Endodermal cell (in vitro differentiated cells): ENCODE results near the gene SNRPF. TPM values are rescaled to one million over a fixed set of nuclear protein-coding genes. Genes with fewer than 3 reads are reported as not detected.

Experiments
- DNase-seq: peaks from one replicate; pipeline ENCODE4 v3.0.0-alpha.2; 2017
- H3K27ac ChIP-seq: 2 replicates; pipeline ENCODE4 v1.5.1; 2013; ENCODE audit warnings: mild to moderate bottlenecking, low read depth, low read length, moderate library complexity
- H3K27me3 ChIP-seq: 2 replicates; pipeline ENCODE4 v1.6.1; 2013; ENCODE audit warnings: mild to moderate bottlenecking, low read length, moderate library complexity; ENCODE audit not compliant: insufficient read depth, control insufficient read depth, poor library complexity, severe bottlenecking
- H3K36me3 ChIP-seq: 2 replicates; pipeline ENCODE4 v1.7.0; 2013; ENCODE audit warnings: mild to moderate bottlenecking, low read length, moderate library complexity; ENCODE audit not compliant: control insufficient read depth, insufficient read depth
- H3K4me1 ChIP-seq: one replicate; pipeline ENCODE4 v1.7.0; 2013; ENCODE audit warnings: low read length; ENCODE audit not compliant: control insufficient read depth, insufficient read depth
- H3K4me3 ChIP-seq: 2 replicates; pipeline ENCODE4 v1.5.1; 2013; ENCODE audit warnings: mild to moderate bottlenecking, low read length, moderate library complexity
- H3K9ac ChIP-seq: 2 replicates; pipeline ENCODE4 v1.6.1; 2013; ENCODE audit warnings: mild to moderate bottlenecking, low read length, moderate library complexity; ENCODE audit not compliant: poor library complexity, severe bottlenecking; ENCODE audit errors: extremely low read depth
- H3K9me3 ChIP-seq: 2 replicates; pipeline ENCODE4 v1.6.1; 2013; ENCODE audit warnings: mild to moderate bottlenecking, low read length, moderate library complexity; ENCODE audit not compliant: control insufficient read depth
- H3K27ac Mint-ChIP-seq: 2 replicates; pipeline ENCODE4 v1.8.0; 2020; ENCODE audit warnings: mixed read lengths
- H3K27me3 Mint-ChIP-seq: 2 replicates; pipeline ENCODE4 v1.8.0; 2021; ENCODE audit warnings: mild to moderate bottlenecking, mixed read lengths; ENCODE audit not compliant: insufficient read depth
- H3K36me3 Mint-ChIP-seq: 2 replicates; pipeline ENCODE4 v1.8.0; 2020; ENCODE audit warnings: low read depth, mixed read lengths
- H3K4me1 Mint-ChIP-seq: 2 replicates; pipeline ENCODE4 v1.8.0; 2020; ENCODE audit warnings: mixed read lengths
- H3K4me3 Mint-ChIP-seq: 2 replicates; pipeline ENCODE4 v1.8.0; 2020; ENCODE audit warnings: mild to moderate bottlenecking, moderate library complexity, mixed read lengths
- H3K9me3 Mint-ChIP-seq: 2 replicates; pipeline ENCODE4 v1.8.0; 2020; ENCODE audit warnings: mild to moderate bottlenecking, mixed read lengths
- WGBS, 2 experiments: methylation state at CpG; one replicate each; pipeline versions ENCODE4 v1.1.5 to v1.1.7; 2013; ENCODE audit warnings: missing lambda C conversion rate in 2 of 2, mixed read lengths in 1 of 2; ENCODE audit not compliant: insufficient coverage in 1 of 2, insufficient read length in 1 of 2; 5-methylcytosine and 5-hydroxymethylcytosine counted together
- total RNA-seq, 2 donors: library from RNA; stranded (reverse); fragmentation: NEBNext Ultra II Directional in 1 of 2; extraction: Animal tissue kit (Norgen Biotek cat#: 25700) in 1 of 2; gene quantifications; 2 replicates in 1 of 2; 3 replicates in 1 of 2; pipeline ENCODE4 v1.2.1, GENCODE V29; 2021
- TF ChIP-seq, protein P1 (sequence below): fragments of 200-600 bp; sonication (generic); conservative IDR thresholded peaks from 2 replicates; pipeline ENCODE4 v1.5.0; 2021; ENCODE audit warnings: antibody characterized with exemption, mild to moderate bottlenecking

The SNRPF gene
- total RNA-seq, 2 donors from 2014 or later = 59.6 to 66.5 TPM

DNA sequence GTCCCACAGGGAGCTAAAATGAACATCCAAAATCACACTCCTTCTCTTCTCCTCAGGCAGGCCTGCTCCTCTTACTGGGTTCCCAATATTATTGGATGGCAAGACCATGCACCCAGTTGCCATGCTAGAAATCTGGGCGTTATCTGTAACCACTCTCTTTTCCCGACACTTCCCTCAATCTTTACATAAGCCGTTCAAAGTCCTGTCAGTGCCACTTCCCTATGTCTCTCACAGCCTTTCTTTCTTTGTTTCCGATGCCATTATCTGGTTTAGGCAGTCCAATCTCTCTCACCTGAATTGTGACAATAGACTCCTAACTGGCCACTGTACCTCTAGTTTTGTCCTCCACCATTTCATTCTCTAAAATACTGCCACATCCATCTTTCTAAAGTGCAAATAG is 24.1 kb downstream of the SNRPF start:
- Mint-ChIP-seq H3K36me3 (no peaks in the 10 kb centered on the region), H3K4me3 (no peak overlapping the region), H3K9me3 (peaks cover 1% of the 10 kb centered on the region), H3K27me3 (no peaks in the 10 kb centered on the region), H3K27ac (no peak overlapping the region), H3K4me1 (no peaks in the 10 kb centered on the region)
- no peak for DNase-seq
- WGBS, 2 experiments = 90 to 98% methylated on average over 4 of the region's 4 CpGs
- Histone ChIP-seq H3K36me3 (no peaks in the 10 kb centered on the region), H3K4me3 (no peak overlapping the region), H3K9ac (no peak overlapping the region), H3K27me3 (no peaks in the 10 kb centered on the region), H3K27ac (no peak overlapping the region), H3K9me3 (peaks cover 20% of the 10 kb centered on the region), H3K4me1 (no peaks in the 10 kb centered on the region)
- TF ChIP-seq, protein P1, sequence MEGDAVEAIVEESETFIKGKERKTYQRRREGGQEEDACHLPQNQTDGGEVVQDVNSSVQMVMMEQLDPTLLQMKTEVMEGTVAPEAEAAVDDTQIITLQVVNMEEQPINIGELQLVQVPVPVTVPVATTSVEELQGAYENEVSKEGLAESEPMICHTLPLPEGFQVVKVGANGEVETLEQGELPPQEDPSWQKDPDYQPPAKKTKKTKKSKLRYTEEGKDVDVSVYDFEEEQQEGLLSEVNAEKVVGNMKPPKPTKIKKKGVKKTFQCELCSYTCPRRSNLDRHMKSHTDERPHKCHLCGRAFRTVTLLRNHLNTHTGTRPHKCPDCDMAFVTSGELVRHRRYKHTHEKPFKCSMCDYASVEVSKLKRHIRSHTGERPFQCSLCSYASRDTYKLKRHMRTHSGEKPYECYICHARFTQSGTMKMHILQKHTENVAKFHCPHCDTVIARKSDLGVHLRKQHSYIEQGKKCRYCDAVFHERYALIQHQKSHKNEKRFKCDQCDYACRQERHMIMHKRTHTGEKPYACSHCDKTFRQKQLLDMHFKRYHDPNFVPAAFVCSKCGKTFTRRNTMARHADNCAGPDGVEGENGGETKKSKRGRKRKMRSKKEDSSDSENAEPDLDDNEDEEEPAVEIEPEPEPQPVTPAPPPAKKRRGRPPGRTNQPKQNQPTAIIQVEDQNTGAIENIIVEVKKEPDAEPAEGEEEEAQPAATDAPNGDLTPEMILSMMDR = no peak

DNA sequence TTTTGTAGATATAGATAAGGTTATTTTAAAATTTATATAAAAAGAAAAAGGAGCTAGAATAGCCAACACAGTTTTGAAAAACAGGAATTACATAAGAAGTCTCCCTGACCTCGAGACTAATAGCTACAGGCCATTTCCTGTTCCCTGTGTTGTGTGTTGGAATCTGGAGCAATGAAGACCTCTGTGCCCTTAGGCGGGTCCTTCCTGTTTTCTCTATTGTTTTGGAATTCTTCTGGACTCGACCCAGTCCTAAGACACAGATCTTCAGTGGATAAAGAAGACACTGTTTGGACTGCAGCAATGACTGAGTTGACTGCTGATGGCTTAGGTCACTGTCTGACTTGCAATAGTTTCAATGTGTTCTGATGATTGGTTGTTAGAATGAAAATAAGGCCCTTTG is 26.2 kb downstream of the SNRPF start:
- no peak overlapping the region for H3K4me3 ChIP-seq
- no peak for DNase-seq
- no peak overlapping the region for H3K27ac Mint-ChIP-seq

DNA sequence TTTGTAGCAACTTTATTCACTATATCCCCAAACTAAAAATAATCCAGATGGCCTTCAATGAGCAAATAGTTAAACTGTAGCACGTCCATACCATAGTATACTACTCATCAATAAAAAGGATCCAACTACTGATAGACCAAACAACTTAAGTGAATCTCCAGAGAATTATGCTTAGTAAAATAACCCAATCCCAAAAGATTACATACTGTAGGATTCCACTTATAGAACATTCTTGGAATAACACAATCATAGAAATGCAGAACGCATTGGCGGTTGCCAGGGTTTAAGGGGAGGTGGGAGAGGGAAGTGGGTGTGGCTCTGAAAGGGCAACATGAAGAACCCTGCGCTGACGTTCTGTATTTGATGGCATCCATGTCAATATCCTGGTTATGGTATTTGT is 28.6 kb downstream of the SNRPF start:
- Mint-ChIP-seq H3K4me3 (no peak overlapping the region), H3K27me3 (no peaks in the 10 kb centered on the region), H3K4me1 (no peaks in the 10 kb centered on the region), H3K36me3 (no peaks in the 10 kb centered on the region), H3K27ac (no peak overlapping the region), H3K9me3 (no peaks in the 10 kb centered on the region)
- H3K4me1 ChIP-seq = no peaks in the 10 kb centered on the region
- no peaks in the 10 kb centered on the region for H3K27me3 ChIP-seq
- no peaks in the 10 kb centered on the region for H3K36me3 ChIP-seq
- 84 to 87% methylated on average over 5 of the region's 5 CpGs for WGBS, 2 experiments
- no peak overlapping the region for H3K27ac ChIP-seq
- TF ChIP-seq, protein P1 = no peak
- peaks cover 14% of the 10 kb centered on the region for H3K9me3 ChIP-seq
- no peak overlapping the region for H3K9ac ChIP-seq
- no peak for DNase-seq
- H3K4me3 ChIP-seq = no peak overlapping the region

More for the DNA sequence above, 26.2 kb downstream of the SNRPF start:
- 85 to 94% methylated on average over 2 to 3 of the region's 3 CpGs for WGBS, 2 experiments
- H3K36me3 ChIP-seq = no peaks in the 10 kb centered on the region
- TF ChIP-seq, protein P1 = no peak
- Mint-ChIP-seq H3K4me1 (no peaks in the 10 kb centered on the region), H3K9me3 (no peaks in the 10 kb centered on the region), H3K4me3 (no peak overlapping the region), H3K36me3 (no peaks in the 10 kb centered on the region), H3K27me3 (no peaks in the 10 kb centered on the region)
- H3K9ac ChIP-seq = no peak overlapping the region
- H3K4me1 ChIP-seq = no peaks in the 10 kb centered on the region
- no peak overlapping the region for H3K27ac ChIP-seq
- H3K27me3 ChIP-seq = no peaks in the 10 kb centered on the region
- peaks cover 14% of the 10 kb centered on the region for H3K9me3 ChIP-seq
